ENCODE measurements around the gene LSM2. TPM values are rescaled to one million over a fixed set of nuclear protein-coding genes. Genes with fewer than 3 reads are reported as not detected.
"Not testable (repeated sequence)": the region's sequence is repeated elsewhere in the genome, so short reads cannot be mapped to it uniquely, and the experiment has no call there.

LSM2 gene
- polyA plus RNA-seq, 1 donor from 2014 or later, result 68.5 TPM

- Histone ChIP-seq H3K27me3 (ENCODE audit: insufficient read depth, low read depth, low read length) (no peaks in the 10 kb centered on the region), H3K9me2 (ENCODE audit: insufficient read depth, low read length) (no peaks in the 10 kb centered on the region), H3K36me3 (ENCODE audit: insufficient read depth, low read length) (no peaks in the 10 kb centered on the region), H3K27ac (ENCODE audit: low read length) (no peak overlapping the region), H4K20me1 (ENCODE audit: insufficient read depth) (no peaks in the 10 kb centered on the region), H3F3A (ENCODE audit: insufficient read depth, low read length, poor library complexity, severe bottlenecking) (no peaks in the 10 kb centered on the region), H3K4me2 (ENCODE audit: low read length) (no peak overlapping the region), H3K4me3 (ENCODE audit: low read length) (no peak overlapping the region), H3K79me2 (replicated peaks; ENCODE audit: insufficient read depth, low read length) (no peaks in the 10 kb centered on the region), H3K9me3 (ENCODE audit: low read length) (no peaks in the 10 kb centered on the region), H2AFZ (ENCODE audit: low read depth, low read length) (no peak overlapping the region), H3K9ac (ENCODE audit: low read length) (no peak overlapping the region)
- no peak for TF ChIP-seq EP300 (conservative IDR thresholded peaks at IDR 0.05; ENCODE audit: poor library complexity, severe bottlenecking)
- TF ChIP-seq CTCF (IDR thresholded peaks at IDR 0.05; ENCODE audit: poor library complexity, severe bottlenecking), result no peak
- no peak for TF ChIP-seq EZH2 (IDR thresholded peaks at IDR 0.05; ENCODE audit: borderline replicate concordance, insufficient read depth, low read length, poor library complexity, severe bottlenecking)
- TF ChIP-seq POLR2AphosphoS5 (IDR thresholded peaks at IDR 0.05), result no peak
- TF ChIP-seq MXI1 (conservative IDR thresholded peaks at IDR 0.05; ENCODE audit: poor library complexity, severe bottlenecking), result no peak
- TF ChIP-seq, protein P1, sequence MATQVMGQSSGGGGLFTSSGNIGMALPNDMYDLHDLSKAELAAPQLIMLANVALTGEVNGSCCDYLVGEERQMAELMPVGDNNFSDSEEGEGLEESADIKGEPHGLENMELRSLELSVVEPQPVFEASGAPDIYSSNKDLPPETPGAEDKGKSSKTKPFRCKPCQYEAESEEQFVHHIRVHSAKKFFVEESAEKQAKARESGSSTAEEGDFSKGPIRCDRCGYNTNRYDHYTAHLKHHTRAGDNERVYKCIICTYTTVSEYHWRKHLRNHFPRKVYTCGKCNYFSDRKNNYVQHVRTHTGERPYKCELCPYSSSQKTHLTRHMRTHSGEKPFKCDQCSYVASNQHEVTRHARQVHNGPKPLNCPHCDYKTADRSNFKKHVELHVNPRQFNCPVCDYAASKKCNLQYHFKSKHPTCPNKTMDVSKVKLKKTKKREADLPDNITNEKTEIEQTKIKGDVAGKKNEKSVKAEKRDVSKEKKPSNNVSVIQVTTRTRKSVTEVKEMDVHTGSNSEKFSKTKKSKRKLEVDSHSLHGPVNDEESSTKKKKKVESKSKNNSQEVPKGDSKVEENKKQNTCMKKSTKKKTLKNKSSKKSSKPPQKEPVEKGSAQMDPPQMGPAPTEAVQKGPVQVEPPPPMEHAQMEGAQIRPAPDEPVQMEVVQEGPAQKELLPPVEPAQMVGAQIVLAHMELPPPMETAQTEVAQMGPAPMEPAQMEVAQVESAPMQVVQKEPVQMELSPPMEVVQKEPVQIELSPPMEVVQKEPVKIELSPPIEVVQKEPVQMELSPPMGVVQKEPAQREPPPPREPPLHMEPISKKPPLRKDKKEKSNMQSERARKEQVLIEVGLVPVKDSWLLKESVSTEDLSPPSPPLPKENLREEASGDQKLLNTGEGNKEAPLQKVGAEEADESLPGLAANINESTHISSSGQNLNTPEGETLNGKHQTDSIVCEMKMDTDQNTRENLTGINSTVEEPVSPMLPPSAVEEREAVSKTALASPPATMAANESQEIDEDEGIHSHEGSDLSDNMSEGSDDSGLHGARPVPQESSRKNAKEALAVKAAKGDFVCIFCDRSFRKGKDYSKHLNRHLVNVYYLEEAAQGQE (IDR thresholded peaks at IDR 0.05; ENCODE audit: borderline replicate concordance), result no peak
- no peak for TF ChIP-seq RAD21 (conservative IDR thresholded peaks at IDR 0.05)
- no peak for TF ChIP-seq TAF1 (IDR thresholded peaks at IDR 0.05; ENCODE audit: low read depth)
- no peak for TF ChIP-seq SMC3 (conservative IDR thresholded peaks at IDR 0.05; ENCODE audit: poor library complexity)
These were observed 6.7 kb upstream of the LSM2 start for GRCh38 chr6:31813465-31813849.

- no peak overlapping the region for H3K4me3 ChIP-seq (ENCODE audit: low read length)
- no peaks in the 10 kb centered on the region for H3K9me2 ChIP-seq (ENCODE audit: insufficient read depth, low read length)
- no peaks in the 10 kb centered on the region for H3K36me3 ChIP-seq (ENCODE audit: insufficient read depth, low read length)
- no peak overlapping the region for H3K4me2 ChIP-seq (ENCODE audit: low read length)
- TF ChIP-seq POLR2AphosphoS5 (IDR thresholded peaks at IDR 0.05) (no peak), MXI1 (conservative IDR thresholded peaks at IDR 0.05; ENCODE audit: poor library complexity, severe bottlenecking) (no peak), TAF1 (IDR thresholded peaks at IDR 0.05; ENCODE audit: low read depth) (no peak), EP300 (conservative IDR thresholded peaks at IDR 0.05; ENCODE audit: poor library complexity, severe bottlenecking) (no peak), CTCF (IDR thresholded peaks at IDR 0.05; ENCODE audit: poor library complexity, severe bottlenecking) (no peak), EZH2 (IDR thresholded peaks at IDR 0.05; ENCODE audit: borderline replicate concordance, insufficient read depth, low read length, poor library complexity, severe bottlenecking) (no peak), SMC3 (conservative IDR thresholded peaks at IDR 0.05; ENCODE audit: poor library complexity) (no peak), RAD21 (conservative IDR thresholded peaks at IDR 0.05) (no peak)
- TF ChIP-seq, protein P1 (IDR thresholded peaks at IDR 0.05; ENCODE audit: borderline replicate concordance), result no peak
- no peak overlapping the region for H3K9ac ChIP-seq (ENCODE audit: low read length)
- no peak overlapping the region for H3K27ac ChIP-seq (ENCODE audit: low read length)
- no peaks in the 10 kb centered on the region for H3K27me3 ChIP-seq (ENCODE audit: insufficient read depth, low read depth, low read length)
- no peaks in the 10 kb centered on the region for H3K79me2 ChIP-seq (replicated peaks; ENCODE audit: insufficient read depth, low read length)
- H3K9me3 ChIP-seq (ENCODE audit: low read length), result no peaks in the 10 kb centered on the region
- no peaks in the 10 kb centered on the region for H3F3A ChIP-seq (ENCODE audit: insufficient read depth, low read length, poor library complexity, severe bottlenecking)
- no peak overlapping the region for H2AFZ ChIP-seq (ENCODE audit: low read depth, low read length)
- no peaks in the 10 kb centered on the region for H4K20me1 ChIP-seq (ENCODE audit: insufficient read depth)
These were observed 4.9 kb upstream of the LSM2 start for GRCh38 chr6:31811645-31812044.

GRCh38 chr6:31808599-31808998 is 1.8 kb upstream of the LSM2 start:
- H3F3A ChIP-seq (ENCODE audit: insufficient read depth, low read length, poor library complexity, severe bottlenecking); H3K79me2 ChIP-seq (replicated peaks; ENCODE audit: insufficient read depth, low read length); H3K9ac ChIP-seq (ENCODE audit: low read length); H2AFZ ChIP-seq (ENCODE audit: low read depth, low read length); H3K9me2 ChIP-seq (ENCODE audit: insufficient read depth, low read length); H3K4me2 ChIP-seq (ENCODE audit: low read length); H3K4me3 ChIP-seq (ENCODE audit: low read length); H3K36me3 ChIP-seq (ENCODE audit: insufficient read depth, low read length); H3K27ac ChIP-seq (ENCODE audit: low read length); H4K20me1 ChIP-seq (ENCODE audit: insufficient read depth); H3K27me3 ChIP-seq (ENCODE audit: insufficient read depth, low read depth, low read length); H3K9me3 ChIP-seq (ENCODE audit: low read length): not testable (repeated sequence)
